CD4-positive, alpha-beta memory T cell (primary cell): ENCODE data around the gene TBC1D13. TPM values are rescaled to one million over a fixed set of nuclear protein-coding genes. Genes with fewer than 3 reads are reported as not detected.
"Not testable (repeated sequence)": the region's sequence is repeated elsewhere in the genome, so short reads cannot be mapped to it uniquely, and the experiment has no call there.

Source experiments
- CTCF ChIA-PET: fragments of 350-600 bp; sonication (Branson Sonifier 250); formaldehyde crosslinking; loops from one replicate; lab custom pipeline; 2021; ENCODE audit warnings: inconsistent platforms; ENCODE audit not compliant: partially characterized antibody; lab: Charles Lee
- POLR2A ChIA-PET: fragments of 350-600 bp; sonication (Branson Sonifier 250); formaldehyde crosslinking; loops from one replicate; lab custom pipeline; 2021; ENCODE audit not compliant: partially characterized antibody; lab: Charles Lee
- DNase-seq, 5 donors: peaks; one replicate each; pipeline versions ENCODE4 v3.0.0 to v3.0.0-alpha.2; 2020 to 2022; ENCODE audit warnings: mixed read lengths in 1 of 5
- H3K27ac ChIP-seq: one replicate; pipeline ENCODE4 v1.7.0; 2013; ENCODE audit warnings: low read depth, low read length
- H3K27me3 ChIP-seq: 2 replicates; pipeline ENCODE4 v1.7.0; 2013; ENCODE audit warnings: mild to moderate bottlenecking, low read length, moderate library complexity; ENCODE audit not compliant: insufficient read depth
- H3K36me3 ChIP-seq: 2 replicates; pipeline ENCODE4 v1.7.0; 2013; ENCODE audit warnings: mild to moderate bottlenecking, low read length, moderate library complexity; ENCODE audit not compliant: insufficient read depth
- H3K4me1 ChIP-seq: 2 replicates; pipeline ENCODE4 v1.7.0; 2013; ENCODE audit warnings: mild to moderate bottlenecking, low read length, moderate library complexity; ENCODE audit not compliant: insufficient read depth
- H3K4me3 ChIP-seq, 2 donors: one replicate each; pipeline ENCODE4 v1.7.0; 2013; ENCODE audit warnings: low read length in 2 of 2, mild to moderate bottlenecking in 1 of 2
- H3K9me3 ChIP-seq, 2 donors: one replicate each; pipeline ENCODE4 v1.7.0; 2013; ENCODE audit warnings: low read length in 2 of 2, control low read depth in 1 of 2; ENCODE audit not compliant: control insufficient read depth in 1 of 2
- H3K27ac Mint-ChIP-seq, 7 donors: one replicate each; pipeline ENCODE4 v1.8.0; 2020 to 2021; ENCODE audit warnings: mixed read lengths in 7 of 7, mild to moderate bottlenecking in 6 of 7, inconsistent platforms in 3 of 7, moderate library complexity in 3 of 7
- H3K27me3 Mint-ChIP-seq, 2 donors: one replicate each; pipeline ENCODE4 v1.8.0; 2020 to 2021; ENCODE audit warnings: mixed read lengths in 2 of 2
- H3K36me3 Mint-ChIP-seq, 2 donors: one replicate each; pipeline ENCODE4 v1.8.0; 2020 to 2021; ENCODE audit warnings: mixed read lengths in 2 of 2, inconsistent platforms in 1 of 2, mild to moderate bottlenecking in 1 of 2
- H3K4me1 Mint-ChIP-seq, 4 donors: one replicate each; pipeline ENCODE4 v1.8.0; 2020 to 2021; ENCODE audit warnings: mixed read lengths in 4 of 4, mild to moderate bottlenecking in 1 of 4
- H3K4me3 Mint-ChIP-seq, 8 donors: one replicate each; pipeline ENCODE4 v1.8.0; 2020 to 2021; ENCODE audit warnings: mixed read lengths in 8 of 8, mild to moderate bottlenecking in 7 of 8, moderate library complexity in 6 of 8, inconsistent platforms in 3 of 8
- H3K9me3 Mint-ChIP-seq, 8 donors: one replicate each; pipeline ENCODE4 v1.8.0; 2020 to 2021; ENCODE audit warnings: mixed read lengths in 8 of 8, mild to moderate bottlenecking in 5 of 8, inconsistent platforms in 3 of 8, moderate library complexity in 1 of 8
- intact Hi-C: fragments of 100-400 bp; cut with micrococcal nuclease; formaldehyde crosslinking; loops from one replicate; pipeline ENCODE4 v1.15.1; 2023
- polyA plus RNA-seq, 2 donors: library from polyadenylated mRNA; unstranded; fragments of 300-500 nt; fragmentation: Illumina TruSeq; gene quantifications; one replicate each; pipeline ENCODE4 v1.2.3, GENCODE V29; 2021
- total RNA-seq, 2 experiments: library from RNA; stranded (reverse); gene quantifications; one replicate each; pipeline ENCODE4 v1.2.3, GENCODE V29; 2021

TBC1D13 gene
- total and polyA plus RNA-seq, 4 experiments from 2014 or later = 26.0 to 31.4 (median 28.6) TPM

GRCh38 chr9:128771094-128771721 is 15.8 kb upstream of the TBC1D13 start:
- H3K27me3 Mint-ChIP-seq = no peaks in the 10 kb centered on the region
- DNase-seq = peak in 3 of 5 donors; percentile 29 to 35 (median 33)
- intact Hi-C loops = loop anchor here (1.0 to 10.0 kb wide), 8 partner anchors 16 to 396 kb away; partner anchors contain the start of genes DOLK, DYNC2I2, ENDOG and NUP188
- H3K27me3 ChIP-seq = no peaks in the 10 kb centered on the region
- CTCF ChIA-PET = interaction anchor here (0.6 to 1.9 kb wide), 9 partner anchors 10 to 123 kb away, joined by 3 to 12 read pairs (median 4); partner anchors contain the start of gene ENDOG
- H3K27ac ChIP-seq = peak overlapping the region; percentile 96
- H3K4me1 ChIP-seq = peaks cover 32% of the 10 kb centered on the region
- H3K4me1 Mint-ChIP-seq = peaks cover 20 to 38% (median 27%) of the 10 kb centered on the region in 4 donors
- POLR2A ChIA-PET = interaction anchor here (0.6 to 4.1 kb wide), 15 partner anchors 9 to 400 kb away, joined by 3 to 63 read pairs (median 5); partner anchors contain the start of genes ENDOG, SET, SPOUT1 and TBC1D13
- H3K9me3 Mint-ChIP-seq = peaks cover 0 to 2% (median 0%) of the 10 kb centered on the region in 8 donors
- H3K36me3 ChIP-seq = no peaks in the 10 kb centered on the region
- peak overlapping the region; percentile 64 to 98 for H3K4me3 ChIP-seq
- peaks cover 0 to 3% of the 10 kb centered on the region in 2 donors for H3K9me3 ChIP-seq
- H3K27ac Mint-ChIP-seq = peak overlapping the region; percentile 92 to 99 (median 99)
- peak overlapping the region; percentile 96 to 99 (median 98) for H3K4me3 Mint-ChIP-seq
- peaks cover 3 to 21% of the 10 kb centered on the region in 2 donors for H3K36me3 Mint-ChIP-seq

GRCh38 chr9:128771745-128772519 is 15.1 kb upstream of the TBC1D13 start, which contains the start of gene ZER1:
Gene ZER1, minus strand, starts transcription at chr9:128771927. Its CDS starts 16,362 bp downstream, at chr9:128755565.
- Histone ChIP-seq H3K4me3 (peak within 1 kb of the TSS; percentile 73 to 98), H3K4me1 (peaks cover 32% of the 10 kb centered on the region), H3K9me3 (peaks cover 0 to 3% of the 10 kb centered on the region in 2 donors), H3K36me3 (no peaks in the 10 kb centered on the region), H3K27me3 (no peaks in the 10 kb centered on the region), H3K27ac (peak within 1 kb of the TSS; percentile 96)
- Mint-ChIP-seq H3K4me1 (peaks cover 19 to 38% (median 26%) of the 10 kb centered on the region in 4 donors), H3K9me3 (peaks cover 0 to 2% (median 0%) of the 10 kb centered on the region in 8 donors), H3K36me3 (peaks cover 3 to 21% of the 10 kb centered on the region in 2 donors), H3K4me3 (peak within 1 kb of the TSS; percentile 96 to 99 (median 98)), H3K27me3 (no peaks in the 10 kb centered on the region), H3K27ac (peak within 1 kb of the TSS; percentile 92 to 99 (median 99))
- ChIA-PET POLR2A (interaction anchor here (0.6 to 4.1 kb wide), 20 partner anchors 9 to 401 kb away, joined by 3 to 63 read pairs (median 5); partner anchors contain the start of genes ENDOG, ODF2, SET and SPOUT1), CTCF (interaction anchor here (0.6 to 1.9 kb wide), 8 partner anchors 10 to 104 kb away, joined by 3 to 12 read pairs (median 3); partner anchors contain the start of gene ENDOG)
- DNase-seq = peak; percentile 93 to 95 (median 94)
- intact Hi-C loops = loop anchor here (1.0 to 10.0 kb wide), 8 partner anchors 15 to 397 kb away; partner anchors contain the start of genes DOLK, DYNC2I2, ENDOG and NUP188

- no peak for DNase-seq
- ChIA-PET POLR2A (interaction anchor here (1.5 to 4.1 kb wide), 5 partner anchors 9 to 402 kb away, joined by 5 to 63 read pairs (median 7); partner anchors contain the start of genes ENDOG, TBC1D13, URM1 and ZDHHC12), CTCF (interaction anchor here (0.5 to 1.7 kb wide), 5 partner anchors 15 to 102 kb away, joined by 3 to 5 read pairs (median 4); no protein-coding TSS in a partner anchor)
- H3K4me3 Mint-ChIP-seq = peak overlapping the region in 5 of 8 donors; percentile 48 to 99 (median 54)
- peaks cover 0 to 2% (median 0%) of the 10 kb centered on the region in 8 donors for H3K9me3 Mint-ChIP-seq
- peaks cover 0 to 12% of the 10 kb centered on the region in 2 donors for H3K36me3 Mint-ChIP-seq
- peaks cover 13 to 33% (median 20%) of the 10 kb centered on the region in 4 donors for H3K4me1 Mint-ChIP-seq
- Histone ChIP-seq H3K4me3 (no peak overlapping the region), H3K27ac (no peak overlapping the region), H3K36me3 (no peaks in the 10 kb centered on the region), H3K27me3 (no peaks in the 10 kb centered on the region), H3K4me1 (peaks cover 32% of the 10 kb centered on the region), H3K9me3 (peaks cover 0 to 3% of the 10 kb centered on the region in 2 donors)
- intact Hi-C loops = loop anchor here (5.0 to 10.0 kb wide), 2 partner anchors 316 to 398 kb away; partner anchors contain the start of genes ODF2 and URM1
- H3K27me3 Mint-ChIP-seq = no peaks in the 10 kb centered on the region
- H3K27ac Mint-ChIP-seq = peak overlapping the region in 6 of 7 donors; percentile 17 to 95 (median 77)
Observed at GRCh38 chr9:128773049-128773448, 14.0 kb upstream of the TBC1D13 start.

GRCh38 chr9:128774804-128775203 is 12.2 kb upstream of the TBC1D13 start:
- Histone ChIP-seq H3K4me3 (no peak overlapping the region), H3K4me1 (peaks cover 18% of the 10 kb centered on the region), H3K27ac (no peak overlapping the region), H3K27me3 (no peaks in the 10 kb centered on the region), H3K36me3 (no peaks in the 10 kb centered on the region), H3K9me3 (peaks cover 0 to 3% of the 10 kb centered on the region in 2 donors)
- CTCF ChIA-PET = no interaction called here
- H3K27ac Mint-ChIP-seq = peak overlapping the region in 1 of 7 donors; percentile 48
- intact Hi-C loops = loop anchor here (5.0 to 10.0 kb wide), 2 partner anchors 318 to 400 kb away; partner anchors contain the start of genes ODF2 and URM1
- peaks cover 0 to 2% (median 0%) of the 10 kb centered on the region in 8 donors for H3K9me3 Mint-ChIP-seq
- H3K4me1 Mint-ChIP-seq = peaks cover 10 to 16% (median 13%) of the 10 kb centered on the region in 4 donors
- no peaks in the 10 kb centered on the region for H3K27me3 Mint-ChIP-seq
- peaks cover 0 to 11% of the 10 kb centered on the region in 2 donors for H3K36me3 Mint-ChIP-seq
- POLR2A ChIA-PET = interaction anchor here (0.8 to 1.6 kb wide), 2 partner anchors 11 to 222 kb away, joined by 3 to 4 read pairs; no protein-coding TSS in a partner anchor
- DNase-seq = no peak
- H3K4me3 Mint-ChIP-seq = no peak overlapping the region

GRCh38 chr9:128780093-128780492 is 7.0 kb upstream of the TBC1D13 start:
- POLR2A ChIA-PET, H3K36me3 Mint-ChIP-seq, DNase-seq, H3K27ac Mint-ChIP-seq, H3K27me3 ChIP-seq, H3K4me1 Mint-ChIP-seq, intact Hi-C loops, H3K4me3 ChIP-seq, CTCF ChIA-PET, H3K36me3 ChIP-seq, H3K9me3 Mint-ChIP-seq, H3K27ac ChIP-seq, H3K9me3 ChIP-seq, H3K4me3 Mint-ChIP-seq, H3K27me3 Mint-ChIP-seq, H3K4me1 ChIP-seq: not testable (repeated sequence)

GRCh38 chr9:128781187-128782070 is 5.6 kb upstream of the TBC1D13 start:
- no peak overlapping the region for H3K27ac ChIP-seq
- no peaks in the 10 kb centered on the region for H3K27me3 Mint-ChIP-seq
- intact Hi-C loops = no loop called here

More at GRCh38 chr9:128781187-128782070, 5.6 kb upstream of the TBC1D13 start:
- peaks cover 0 to 3% (median 0%) of the 10 kb centered on the region in 8 donors for H3K9me3 Mint-ChIP-seq
- ChIA-PET POLR2A (interaction anchor here (1.2 to 1.8 kb wide), 2 partner anchors 9 to 10 kb away, joined by 5 to 6 read pairs; partner anchors contain the start of gene ZER1), CTCF (interaction anchor here (1.0 to 1.1 kb wide), 2 partner anchors 10 to 57 kb away, joined by 3 to 4 read pairs; no protein-coding TSS in a partner anchor)
- Histone ChIP-seq H3K27me3 (no peaks in the 10 kb centered on the region), H3K4me1 (peaks cover 3% of the 10 kb centered on the region), H3K4me3 (no peak overlapping the region), H3K36me3 (no peaks in the 10 kb centered on the region), H3K9me3 (no peaks in the 10 kb centered on the region)
- no peaks in the 10 kb centered on the region for H3K36me3 Mint-ChIP-seq
- peak overlapping the region in 2 of 7 donors; percentile 36 to 62 for H3K27ac Mint-ChIP-seq
- peaks cover 0 to 2% (median 0%) of the 10 kb centered on the region in 4 donors for H3K4me1 Mint-ChIP-seq
- no peak for DNase-seq
- H3K4me3 Mint-ChIP-seq = no peak overlapping the region
